Large intestine (tissue), 3 donors: Measurements from ENCODE around the gene CYP27B1. TPM values are rescaled to one million over a fixed set of nuclear protein-coding genes. Genes with fewer than 3 reads are reported as not detected.

ENCODE experiments used
- DNase-seq, 2 donors: peaks; one replicate each; pipeline versions ENCODE4 v3.0.0 to v3.0.0-alpha.2; 2013
- H3K27ac ChIP-seq: one replicate; pipeline ENCODE4 v1.5.1; 2013; ENCODE audit warnings: low read length
- H3K27me3 ChIP-seq: 2 replicates; pipeline ENCODE4 v1.6.1; 2013; ENCODE audit warnings: low read length; ENCODE audit not compliant: control insufficient read depth, insufficient read depth
- H3K36me3 ChIP-seq: 2 replicates; pipeline ENCODE4 v1.6.1; 2013; ENCODE audit warnings: low read length; ENCODE audit not compliant: control insufficient read depth, insufficient read depth
- H3K4me1 ChIP-seq: one replicate; pipeline ENCODE4 v1.6.1; 2013; ENCODE audit warnings: low read length; ENCODE audit not compliant: control insufficient read depth, insufficient read depth
- H3K4me3 ChIP-seq: one replicate; pipeline ENCODE4 v1.5.1; 2013; ENCODE audit warnings: low read length
- H3K9me3 ChIP-seq: one replicate; pipeline ENCODE4 v1.6.1; 2013; ENCODE audit warnings: mild to moderate bottlenecking, low read depth, low read length, moderate library complexity; ENCODE audit not compliant: control insufficient read depth
- WGBS: methylation state at CpG from one replicate; pipeline ENCODE4 v1.1.5; 2013; ENCODE audit warnings: low lambda C conversion rate; ENCODE audit not compliant: insufficient coverage; 5-methylcytosine and 5-hydroxymethylcytosine counted together
- polyA plus RNA-seq: library from polyadenylated mRNA; unstranded; fragments of 120-200 nt; gene quantifications from one replicate; pipeline ENCODE4 v1.2.1, GENCODE V29; 2013

Gene CYP27B1
- polyA plus RNA-seq, 1 donor = 1.8 TPM

- Histone ChIP-seq H3K4me3 (no peak overlapping the region), H3K9me3 (peaks cover 7% of the 10 kb centered on the region), H3K4me1 (peaks cover 8% of the 10 kb centered on the region), H3K36me3 (no peaks in the 10 kb centered on the region), H3K27me3 (peaks cover 98% of the 10 kb centered on the region), H3K27ac (no peak overlapping the region)
- WGBS = no CpG with 5 or more reads among the region's 6 CpGs
- DNase-seq = no peak
Observed at GRCh38 chr12:57733928-57734327, 33.0 kb downstream of the CYP27B1 start.

DNA sequence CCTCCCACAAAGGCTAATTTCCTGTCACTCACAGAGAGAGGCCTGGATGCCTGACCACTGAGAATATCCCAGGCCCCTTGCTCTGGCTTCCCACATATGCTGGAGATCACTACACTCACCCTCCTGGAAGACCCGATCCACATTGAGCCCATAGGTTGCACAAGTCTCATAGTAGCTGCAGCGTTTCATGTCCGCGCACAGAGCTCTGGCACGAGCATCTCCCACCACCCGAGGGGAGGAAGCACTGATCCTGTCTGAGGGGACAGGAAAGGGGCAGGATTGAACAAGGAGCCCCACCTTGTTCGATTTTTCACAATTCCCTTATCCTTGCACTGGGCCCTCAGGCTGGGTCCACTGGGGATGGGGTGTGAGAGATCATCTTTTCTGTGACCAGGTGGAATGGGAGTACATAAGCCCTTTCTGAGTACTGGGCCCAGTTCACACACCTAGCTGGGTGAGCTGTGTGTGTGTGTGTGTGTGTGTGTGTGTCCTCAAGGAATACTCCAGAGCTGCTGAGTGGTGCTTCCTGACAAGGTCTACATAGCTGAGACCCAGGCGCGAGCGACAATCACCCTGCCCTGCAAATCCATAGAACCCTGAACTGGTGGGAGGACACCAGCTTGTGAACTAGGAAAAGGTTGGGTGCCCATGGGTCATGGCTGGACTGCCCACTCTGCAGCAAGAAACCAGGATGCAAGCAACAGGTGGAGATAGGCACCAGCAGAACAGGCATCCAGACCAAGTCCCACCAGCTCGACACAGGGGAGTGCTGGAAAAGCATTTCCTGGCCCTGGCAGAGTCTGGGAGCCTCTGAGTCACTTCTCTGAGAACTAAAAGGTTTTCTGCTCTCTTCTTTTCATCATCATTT, 33.9 kb downstream of the CYP27B1 start:
- Histone ChIP-seq H3K27ac (no peak overlapping the region), H3K4me1 (peaks cover 8% of the 10 kb centered on the region), H3K36me3 (no peaks in the 10 kb centered on the region), H3K9me3 (peaks cover 7% of the 10 kb centered on the region), H3K4me3 (no peak overlapping the region), H3K27me3 (peaks cover 98% of the 10 kb centered on the region)
- no CpG with 5 or more reads among the region's 11 CpGs for WGBS
- DNase-seq = no peak

- no CpG with 5 or more reads among the region's 4 CpGs for WGBS
- Histone ChIP-seq H3K27ac (no peak overlapping the region), H3K4me3 (no peak overlapping the region), H3K4me1 (peaks cover 9% of the 10 kb centered on the region), H3K27me3 (peaks cover 98% of the 10 kb centered on the region), H3K36me3 (no peaks in the 10 kb centered on the region), H3K9me3 (peaks cover 10% of the 10 kb centered on the region)
- DNase-seq = no peak
Observed at GRCh38 chr12:57732270-57732669, 34.6 kb downstream of the CYP27B1 start.

- Histone ChIP-seq H3K9me3 (peaks cover 13% of the 10 kb centered on the region), H3K4me3 (no peak overlapping the region), H3K27me3 (peaks cover 98% of the 10 kb centered on the region), H3K36me3 (no peaks in the 10 kb centered on the region), H3K27ac (no peak overlapping the region), H3K4me1 (peaks cover 10% of the 10 kb centered on the region)
- WGBS = no CpG with 5 or more reads among the region's 19 CpGs
- no peak for DNase-seq
Observed at GRCh38 chr12:57731411-57732080, 35.3 kb downstream of the CYP27B1 start.

DNA sequence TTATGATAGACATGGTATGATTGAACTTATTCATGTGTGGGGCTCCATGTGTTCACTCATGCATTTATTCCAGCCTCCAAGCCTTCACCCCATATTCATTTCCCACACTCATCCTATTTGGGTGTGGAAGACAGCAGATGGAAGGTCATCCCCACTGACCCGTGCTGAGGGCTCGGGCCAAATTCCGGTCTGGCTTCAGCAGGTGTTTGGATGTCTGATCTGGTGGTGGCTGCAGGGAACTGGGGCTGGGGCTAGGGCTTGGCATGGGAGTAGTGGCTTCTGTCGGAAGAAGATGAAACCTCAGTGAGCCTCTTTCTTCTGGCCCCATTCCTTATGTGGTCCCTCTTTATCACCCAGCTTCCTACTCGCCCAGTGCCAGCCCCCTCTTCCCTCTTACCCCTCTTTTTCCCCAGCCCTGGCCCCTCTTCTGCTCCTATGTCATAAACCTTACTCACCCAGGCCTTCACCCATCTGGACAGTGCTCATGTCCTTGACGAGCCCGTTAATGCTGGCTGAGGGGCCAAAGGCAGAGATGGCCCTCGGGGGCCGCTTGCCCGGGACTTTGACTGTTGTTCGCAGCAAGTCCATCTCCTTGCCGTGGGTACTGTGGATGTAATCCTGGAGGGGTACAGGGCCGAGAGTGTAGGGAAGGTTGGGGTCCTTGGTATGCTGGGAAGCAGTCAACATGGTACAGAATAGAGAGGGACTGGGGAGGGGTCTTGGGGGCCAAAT, 36.4 kb downstream of the CYP27B1 start:
- H3K36me3 ChIP-seq = no peaks in the 10 kb centered on the region
- H3K27me3 ChIP-seq = peaks cover 93% of the 10 kb centered on the region
- DNase-seq = no peak
- peaks cover 13% of the 10 kb centered on the region for H3K9me3 ChIP-seq
- no peak overlapping the region for H3K4me3 ChIP-seq
- no CpG with 5 or more reads among the region's 13 CpGs for WGBS
- H3K27ac ChIP-seq = no peak overlapping the region
- H3K4me1 ChIP-seq = peaks cover 10% of the 10 kb centered on the region

DNA sequence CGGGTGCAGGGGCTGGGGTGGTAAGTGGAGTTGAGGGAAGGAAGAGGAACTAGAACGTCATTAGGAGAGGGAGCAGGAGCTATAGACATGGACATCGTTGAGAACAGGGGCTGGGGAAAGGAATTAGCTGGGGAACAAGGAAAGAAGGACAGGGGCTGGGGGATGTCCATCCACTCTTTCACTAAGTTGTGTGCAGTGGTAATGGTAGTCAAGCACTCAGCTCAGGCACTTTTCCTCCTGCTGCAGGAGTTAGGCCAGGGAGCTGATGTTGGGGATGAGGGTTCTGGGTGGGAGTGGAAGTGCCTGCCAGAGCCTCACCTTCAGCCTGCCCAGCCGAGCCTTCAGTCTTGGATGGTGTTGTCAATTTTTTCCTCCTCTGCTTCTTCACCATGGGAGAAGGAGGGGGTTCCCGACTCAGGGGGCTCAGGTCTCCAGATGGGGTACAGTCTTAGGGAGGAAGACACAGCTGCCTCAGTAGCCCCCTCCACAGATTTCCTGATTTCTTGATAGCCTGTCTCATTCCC, 37.5 kb downstream of the CYP27B1 start:
- Histone ChIP-seq H3K36me3 (no peaks in the 10 kb centered on the region), H3K27ac (no peak overlapping the region), H3K4me3 (no peak overlapping the region), H3K27me3 (peaks cover 91% of the 10 kb centered on the region), H3K9me3 (peaks cover 13% of the 10 kb centered on the region), H3K4me1 (peaks cover 10% of the 10 kb centered on the region)
- 10% methylated on average over 2 of the region's 5 CpGs for WGBS
- DNase-seq = no peak

GRCh38 chr12:57727758-57728395, 39.0 kb downstream of the CYP27B1 start:
- 78% methylated on average over 3 of the region's 21 CpGs for WGBS
- H3K4me3 ChIP-seq = no peak overlapping the region
- no peaks in the 10 kb centered on the region for H3K36me3 ChIP-seq
- no peak for DNase-seq
- peaks cover 13% of the 10 kb centered on the region for H3K9me3 ChIP-seq
- no peak overlapping the region for H3K27ac ChIP-seq
- H3K4me1 ChIP-seq = peaks cover 10% of the 10 kb centered on the region
- peaks cover 78% of the 10 kb centered on the region for H3K27me3 ChIP-seq

DNA sequence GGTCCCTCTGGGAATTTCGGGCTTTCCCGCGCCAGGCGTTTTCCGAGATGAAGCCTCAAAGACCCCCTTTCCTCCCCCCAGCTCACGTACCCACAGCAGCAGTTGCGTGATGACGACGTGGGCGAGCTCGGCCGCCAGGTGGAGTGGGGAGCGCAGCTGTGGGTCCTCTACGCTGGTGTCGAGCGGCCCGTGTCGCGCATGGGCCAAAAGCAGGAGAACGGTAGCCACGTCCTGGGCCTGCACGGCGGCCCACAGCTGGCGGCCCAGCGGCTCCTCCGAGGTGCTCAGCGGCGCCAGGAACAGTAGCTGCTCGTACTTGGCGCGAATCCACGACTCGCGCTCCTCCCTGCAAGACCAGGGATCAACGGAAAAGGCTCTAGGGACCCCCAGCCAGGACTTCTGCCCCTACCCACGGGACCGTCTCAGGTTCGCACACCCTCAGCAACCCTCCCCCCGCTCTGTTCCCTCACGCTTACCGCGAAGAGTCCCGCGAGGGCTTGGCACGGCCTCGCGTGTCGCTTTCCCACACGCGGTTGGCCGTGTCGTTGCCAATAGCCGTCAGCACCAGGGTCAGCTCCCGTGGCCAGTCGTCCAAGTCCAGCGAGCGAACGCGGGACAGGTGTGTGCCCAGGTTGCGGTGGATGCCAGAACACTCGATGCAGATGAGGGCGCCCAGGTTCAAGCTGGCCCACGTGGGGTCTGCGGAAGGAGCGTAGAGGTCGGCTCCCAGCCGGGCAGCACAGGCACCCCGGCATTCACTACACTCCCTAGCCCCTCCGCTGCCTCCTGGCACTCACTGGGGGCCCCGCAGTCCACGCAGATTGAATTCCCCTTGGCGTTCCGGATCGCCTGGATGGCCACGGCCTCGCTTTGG, 39.8 kb downstream of the CYP27B1 start:
- Histone ChIP-seq H3K4me1 (peaks cover 10% of the 10 kb centered on the region), H3K9me3 (peaks cover 13% of the 10 kb centered on the region), H3K36me3 (no peaks in the 10 kb centered on the region), H3K27ac (no peak overlapping the region), H3K4me3 (peak overlapping the region; percentile 69), H3K27me3 (peaks cover 70% of the 10 kb centered on the region)
- no peak for DNase-seq
- WGBS = no CpG with 5 or more reads among the region's 76 CpGs

GRCh38 chr12:57726151-57726883, 40.6 kb downstream of the CYP27B1 start:
- H3K4me1 ChIP-seq = peaks cover 10% of the 10 kb centered on the region
- H3K27ac ChIP-seq = no peak overlapping the region
- H3K4me3 ChIP-seq = peak overlapping the region; percentile 69
- peaks cover 62% of the 10 kb centered on the region for H3K27me3 ChIP-seq
- H3K36me3 ChIP-seq = peaks cover 3% of the 10 kb centered on the region
- WGBS = no CpG with 5 or more reads among the region's 79 CpGs
- H3K9me3 ChIP-seq = peaks cover 13% of the 10 kb centered on the region
- peak; percentile 75 to 77 for DNase-seq
